Lung (tissue), 12 donors: Measurements from ENCODE around the gene SHFL. TPM values are rescaled to one million over a fixed set of nuclear protein-coding genes. Genes with fewer than 3 reads are reported as not detected.

Source experiments
- ATAC-seq: fragments of 200-7000 bp; cut with Tn5 transposase; one replicate; pipeline ENCODE4 v1.9.1; 2020; ENCODE audit warnings: moderate number of reproducible peaks; ENCODE audit not compliant: insufficient read depth, low FRiP score
- DNase-seq, 3 donors: peaks; one replicate each; pipeline ENCODE4 v3.0.0-alpha.2; 2013 to 2017
- H3K27ac ChIP-seq, 2 donors: one replicate each; pipeline ENCODE4 v1.5.1; 2013; ENCODE audit warnings: mild to moderate bottlenecking in 2 of 2, moderate library complexity in 2 of 2, control low read depth in 1 of 2, inconsistent platforms in 1 of 2, low read depth in 1 of 2, low read length in 1 of 2
- H3K27me3 ChIP-seq, 3 donors: one replicate each; pipeline ENCODE4 v1.5.1; 2013; ENCODE audit warnings: low read length in 2 of 3; ENCODE audit not compliant: control insufficient read depth in 3 of 3, insufficient read depth in 3 of 3
- H3K36me3 ChIP-seq, 4 donors: one replicate each; pipeline ENCODE4 v1.5.1; 2013; ENCODE audit warnings: low read length in 4 of 4, mild to moderate bottlenecking in 1 of 4, moderate library complexity in 1 of 4; ENCODE audit not compliant: control insufficient read depth in 4 of 4, insufficient read depth in 4 of 4
- H3K4me1 ChIP-seq, 5 donors: one replicate each; pipeline ENCODE4 v1.5.1; 2013; ENCODE audit warnings: low read length in 5 of 5, mild to moderate bottlenecking in 2 of 5, moderate library complexity in 1 of 5; ENCODE audit not compliant: control insufficient read depth in 5 of 5, insufficient read depth in 5 of 5
- H3K4me3 ChIP-seq: one replicate; pipeline ENCODE4 v1.5.1; 2013; ENCODE audit warnings: mild to moderate bottlenecking, control low read depth, moderate library complexity
- H3K9ac ChIP-seq, 2 donors: one replicate each; pipeline ENCODE4 v1.5.1; 2013; ENCODE audit warnings: low read length in 2 of 2, control low read depth in 1 of 2; ENCODE audit not compliant: insufficient read depth in 1 of 2
- H3K9me3 ChIP-seq, 4 donors: one replicate each; pipeline ENCODE4 v1.5.1; 2013; ENCODE audit warnings: low read length in 3 of 4, mild to moderate bottlenecking in 1 of 4, moderate library complexity in 1 of 4; ENCODE audit not compliant: control insufficient read depth in 4 of 4, insufficient read depth in 3 of 4
- WGBS, 2 donors: extraction: QIAGEN DNeasy Blood & Tissue Kit; methylation state at CpG; one replicate each; pipeline ENCODE4 v1.1.7; 2013; 5-methylcytosine and 5-hydroxymethylcytosine counted together
- polyA plus RNA-seq, 2 donors: library from polyadenylated mRNA; stranded (reverse); fragments of 200-250 nt; gene quantifications; one replicate each; pipeline ENCODE4 v1.2.1, GENCODE V29; 2013
- total RNA-seq, 2 donors: library from RNA; depleted of rRNA in 1 of 2; stranded (reverse); fragments of >200 nt in 1 of 2; gene quantifications; one replicate each; pipeline ENCODE4 v1.2.1, GENCODE V29; 2014 to 2021
- TF ChIP-seq, protein P1 (sequence below): IDR thresholded peaks from 2 replicates; pipeline ENCODE4 v1.5.1; 2012; ENCODE audit warnings: mild to moderate bottlenecking; ENCODE audit errors: control extremely low read depth, extremely low read depth
- donor health status: control.
- donor health status: control.
- donor health status: Bipolar disorder and iron deficiency.
- donor health status: healthy.
- donor health status: DM: yes; HTN: yes; CAD: no.

Gene SHFL
- total and polyA plus RNA-seq, 4 donors = 21.2 to 43.5 (median 33.3) TPM

DNA sequence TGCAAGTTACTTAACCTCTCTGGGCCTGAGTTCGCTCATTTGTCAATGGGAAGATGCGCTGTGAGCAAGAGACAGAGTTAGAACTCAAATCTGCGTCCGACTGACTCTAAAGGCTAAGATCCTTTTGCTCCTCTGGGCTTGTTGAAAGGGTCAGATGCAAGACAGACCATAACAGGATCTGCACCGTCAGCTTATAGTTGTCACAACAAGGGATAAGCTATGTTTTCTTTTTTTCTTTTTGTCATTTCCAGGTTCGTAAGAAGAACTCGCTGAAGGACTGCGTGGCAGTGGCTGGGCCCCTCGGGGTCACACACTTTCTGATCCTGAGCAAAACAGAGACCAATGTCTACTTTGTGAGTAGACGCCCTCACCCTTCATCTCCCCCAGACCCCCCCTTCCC lies 21.1 kb downstream of the SHFL start:
- Histone ChIP-seq H3K27ac (no peak overlapping the region), H3K9me3 (no peaks in the 10 kb centered on the region), H3K9ac (peak overlapping the region in 1 of 2 donors; percentile 63), H3K4me3 (peak overlapping the region; percentile 23), H3K27me3 (no peaks in the 10 kb centered on the region), H3K36me3 (peaks cover 11 to 35% (median 18%) of the 10 kb centered on the region in 4 donors), H3K4me1 (peaks cover 0 to 23% (median 5%) of the 10 kb centered on the region in 5 donors)
- TF ChIP-seq, protein P1, sequence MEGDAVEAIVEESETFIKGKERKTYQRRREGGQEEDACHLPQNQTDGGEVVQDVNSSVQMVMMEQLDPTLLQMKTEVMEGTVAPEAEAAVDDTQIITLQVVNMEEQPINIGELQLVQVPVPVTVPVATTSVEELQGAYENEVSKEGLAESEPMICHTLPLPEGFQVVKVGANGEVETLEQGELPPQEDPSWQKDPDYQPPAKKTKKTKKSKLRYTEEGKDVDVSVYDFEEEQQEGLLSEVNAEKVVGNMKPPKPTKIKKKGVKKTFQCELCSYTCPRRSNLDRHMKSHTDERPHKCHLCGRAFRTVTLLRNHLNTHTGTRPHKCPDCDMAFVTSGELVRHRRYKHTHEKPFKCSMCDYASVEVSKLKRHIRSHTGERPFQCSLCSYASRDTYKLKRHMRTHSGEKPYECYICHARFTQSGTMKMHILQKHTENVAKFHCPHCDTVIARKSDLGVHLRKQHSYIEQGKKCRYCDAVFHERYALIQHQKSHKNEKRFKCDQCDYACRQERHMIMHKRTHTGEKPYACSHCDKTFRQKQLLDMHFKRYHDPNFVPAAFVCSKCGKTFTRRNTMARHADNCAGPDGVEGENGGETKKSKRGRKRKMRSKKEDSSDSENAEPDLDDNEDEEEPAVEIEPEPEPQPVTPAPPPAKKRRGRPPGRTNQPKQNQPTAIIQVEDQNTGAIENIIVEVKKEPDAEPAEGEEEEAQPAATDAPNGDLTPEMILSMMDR = no peak
- ATAC-seq (no peak), DNase-seq (no peak)
- 78 to 87% methylated on average over 10 of the region's 10 CpGs for WGBS, 2 donors

- peaks cover 0 to 18% (median 5%) of the 10 kb centered on the region in 5 donors for H3K4me1 ChIP-seq
- peaks cover 11 to 35% (median 18%) of the 10 kb centered on the region in 4 donors for H3K36me3 ChIP-seq
- no peak overlapping the region for H3K4me3 ChIP-seq
- H3K9ac ChIP-seq = no peak overlapping the region
- DNase-seq = no peak
- H3K27ac ChIP-seq = no peak overlapping the region
- TF ChIP-seq, protein P1 = no peak
- 90 to 97% methylated on average over 14 of the region's 14 CpGs for WGBS, 2 donors
- ATAC-seq = no peak
- H3K27me3 ChIP-seq = no peaks in the 10 kb centered on the region
- no peaks in the 10 kb centered on the region for H3K9me3 ChIP-seq
These were observed 21.8 kb downstream of the SHFL start for GRCh38 chr19:10107817-10108367.

DNA sequence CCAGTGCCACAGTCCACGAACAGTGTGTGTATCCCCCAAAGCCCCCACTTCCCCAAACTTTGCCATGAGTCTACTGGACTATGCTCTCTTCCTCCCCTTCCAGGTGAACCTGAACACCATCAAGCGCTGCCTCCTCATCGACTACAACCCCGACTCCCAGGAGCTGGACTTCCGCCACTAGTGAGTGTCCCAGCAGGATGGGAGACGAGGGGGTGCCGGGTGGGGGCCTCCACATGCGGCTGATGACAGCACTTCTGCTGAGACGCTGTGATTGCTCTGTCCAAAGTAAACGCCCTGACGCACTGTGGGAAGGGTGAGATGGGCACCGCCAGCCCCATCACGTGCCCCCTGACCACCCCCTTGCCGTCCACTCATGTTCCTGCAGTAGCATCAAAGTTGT lies 23.4 kb downstream of the SHFL start:
- no peak overlapping the region for H3K9ac ChIP-seq
- peaks cover 0 to 18% (median 5%) of the 10 kb centered on the region in 5 donors for H3K4me1 ChIP-seq
- H3K9me3 ChIP-seq = no peaks in the 10 kb centered on the region
- peaks cover 11 to 45% (median 21%) of the 10 kb centered on the region in 4 donors for H3K36me3 ChIP-seq
- no peak overlapping the region for H3K27ac ChIP-seq
- WGBS, 2 donors = 92 to 93% methylated on average over 14 of the region's 14 CpGs
- ATAC-seq (no peak), DNase-seq (no peak)
- H3K27me3 ChIP-seq = no peaks in the 10 kb centered on the region
- TF ChIP-seq, protein P1 = no peak
- H3K4me3 ChIP-seq = no peak overlapping the region
